GM12878 (cell line): ENCODE results near the gene TEX51. TPM values are rescaled to one million over a fixed set of nuclear protein-coding genes. Genes with fewer than 3 reads are reported as not detected.

Source experiments
- ATAC-seq: fragments of 200-7000 bp; cut with Tn5 transposase; 3 replicates; pipeline ENCODE4 v1.9.1; 2020; ENCODE audit warnings: mild to moderate bottlenecking, moderate library complexity
- BruUV-seq: library from RNA; stranded (reverse); fragments of 400-500 nt; replicated peaks from 2 replicates; lab custom pipeline; 2021; lab: Mats Ljungman, UMichigan
- CTCF ChIA-PET: fragments of 300-600 bp; sonication (Branson Sonifier 250); formaldehyde crosslinking; extraction: SDS; loops from one replicate; lab custom pipeline; 2021; ENCODE audit warnings: inconsistent platforms; lab: Yijun Ruan, JAX
- POLR2A ChIA-PET: fragments of 350-600 bp; formaldehyde crosslinking; extraction: SDS; loops from one replicate; lab custom pipeline; 2021; ENCODE audit warnings: inconsistent platforms; lab: Charles Lee
- RAD21 ChIA-PET: fragments of 300-600 bp; sonication (Branson Sonifier 250); formaldehyde crosslinking; loops from one replicate; lab custom pipeline; 2023; ENCODE audit warnings: antibody characterized with exemption; ENCODE audit not compliant: unreplicated experiment; lab: Charles Lee
- SMC1A ChIA-PET: fragments of 300-600 bp; sonication (Branson Sonifier 250); formaldehyde crosslinking; loops from one replicate; lab custom pipeline; 2023; ENCODE audit not compliant: unreplicated experiment, uncharacterized antibody; lab: Charles Lee
- DNase-seq: peaks from one replicate; pipeline ENCODE4 v3.0.0-alpha.2; 2011; ENCODE audit warnings: low read depth, low spot score
- FAIRE-seq: peaks from 3 replicates; lab custom pipeline; 2011; peaks lifted over from hg19 to GRCh38; lab: Jason Lieb, UNC
- H2AFZ ChIP-seq: 2 replicates; pipeline ENCODE4 v1.6.0; 2011; ENCODE audit warnings: low read depth, low read length, control low read depth; ENCODE audit not compliant: control insufficient read depth
- H3K27ac ChIP-seq: 2 replicates; pipeline ENCODE4 v1.5.1; 2011; ENCODE audit warnings: control low read depth; ENCODE audit not compliant: control insufficient read depth, insufficient read depth
- H3K27me3 ChIP-seq, 2 experiments: replicated peaks in 1 of 2; 2 replicates each; pipeline versions ENCODE4 v1.6.0 to v1.6.1; 2011; ENCODE audit warnings: low read length in 1 of 2; ENCODE audit not compliant: control insufficient read depth in 2 of 2, insufficient read depth in 2 of 2
- H3K36me3 ChIP-seq, 2 experiments: 2 replicates each; pipeline ENCODE4 v1.5.1; 2011; ENCODE audit warnings: low read length in 1 of 2; ENCODE audit not compliant: control insufficient read depth in 2 of 2, insufficient read depth in 2 of 2
- H3K4me1 ChIP-seq: 2 replicates; pipeline ENCODE4 v1.6.1; 2011; ENCODE audit warnings: mild to moderate bottlenecking, low read length, moderate library complexity, mixed read lengths; ENCODE audit not compliant: control insufficient read depth, insufficient read depth
- H3K4me2 ChIP-seq: 2 replicates; pipeline ENCODE4 v1.6.0; 2011; ENCODE audit warnings: control low read depth; ENCODE audit not compliant: control insufficient read depth, insufficient read depth
- H3K4me3 ChIP-seq: fragments of 200-600 bp; sonication (generic); 2 replicates; pipeline ENCODE4 v1.5.1; 2016
- H3K79me2 ChIP-seq: 2 replicates; pipeline ENCODE4 v1.6.0; 2011; ENCODE audit warnings: low read length; ENCODE audit not compliant: control insufficient read depth, insufficient read depth
- H3K9ac ChIP-seq: 2 replicates; pipeline ENCODE4 v1.8.0; 2011; ENCODE audit warnings: low read length, control low read depth, mixed read lengths; ENCODE audit not compliant: control insufficient read depth, insufficient read depth
- H3K9me3 ChIP-seq: replicated peaks from 3 replicates; pipeline ENCODE4 v1.5.1; 2011; ENCODE audit warnings: mild to moderate bottlenecking, low read length; ENCODE audit not compliant: control insufficient read depth, insufficient read depth
- H4K20me1 ChIP-seq: 2 replicates; pipeline ENCODE4 v1.6.0; 2011; ENCODE audit not compliant: control insufficient read depth, insufficient read depth
- BHLHE40 ChIP-seq, 2 experiments: fragments of 450-650 bp in 1 of 2; IDR thresholded peaks; 2 replicates each; pipeline ENCODE4 v1.6.1; 2011 to 2017; ENCODE audit warnings: low read depth in 2 of 2, borderline replicate concordance in 1 of 2, improper control_type of control experiment in 1 of 2, low read length in 1 of 2, mild to moderate bottlenecking in 1 of 2
- IKZF1 ChIP-seq: fragments of 450-650 bp; conservative IDR thresholded peaks from 2 replicates; pipeline ENCODE4 v1.6.1; 2017; ENCODE audit warnings: antibody characterized with exemption, mild to moderate bottlenecking
- KDM1A ChIP-seq: fragments of 200-600 bp; sonication (generic); IDR thresholded peaks from 2 replicates; pipeline ENCODE4 v1.6.1; 2016; ENCODE audit warnings: borderline replicate concordance
- MEF2B ChIP-seq: fragments of 450-650 bp; IDR thresholded peaks from 2 replicates; pipeline ENCODE4 v1.6.1; 2018; ENCODE audit warnings: mild to moderate bottlenecking, moderate library complexity; ENCODE audit not compliant: partially characterized antibody, poor library complexity, severe bottlenecking
- MLLT1 ChIP-seq: fragments of 450-650 bp; IDR thresholded peaks from 2 replicates; pipeline ENCODE4 v1.6.1; 2016; ENCODE audit warnings: mild to moderate bottlenecking
- RAD21 ChIP-seq: IDR thresholded peaks from 2 replicates; pipeline ENCODE4 v1.6.1; 2011; ENCODE audit warnings: mild to moderate bottlenecking, low read depth, low read length, moderate library complexity; ENCODE audit not compliant: insufficient read depth
- SMC3 ChIP-seq: IDR thresholded peaks from 2 replicates; pipeline ENCODE4 v1.6.1; 2011; ENCODE audit warnings: low read length, improper control_type of control experiment, borderline replicate concordance
- YY1 ChIP-seq: IDR thresholded peaks from 2 replicates; pipeline ENCODE4 v1.6.1; 2011; ENCODE audit warnings: low read depth, mild to moderate bottlenecking, low read length
- ZNF622 ChIP-seq: fragments of 450-650 bp; IDR thresholded peaks from 2 replicates; pipeline ENCODE4 v1.6.1; 2017; ENCODE audit warnings: mild to moderate bottlenecking, inconsistent platforms
- WGBS: methylation state at CpG from one replicate; pipeline ENCODE4 v1.1.6; 2016; ENCODE audit warnings: low lambda C conversion rate; ENCODE audit not compliant: insufficient replicate concordance, insufficient coverage; ENCODE audit errors: missing lambda C conversion rate; 5-methylcytosine and 5-hydroxymethylcytosine counted together
- in situ Hi-C: fragments of 300-500 bp; cut with MboI; formaldehyde crosslinking; loops from 9 replicates; pipeline ENCODE4 v1.14.3; 2018; ENCODE audit warnings: mixed read lengths
- intact Hi-C: fragments of 100-400 bp; cut with micrococcal nuclease; formaldehyde crosslinking; loops from one replicate; pipeline ENCODE4 v1.14.2; 2022; ENCODE audit not compliant: unreplicated experiment
- polyA plus RNA-seq, 11 experiments: library from polyadenylated mRNA; depleted of rRNA in 4 of 11; unstranded in 6 of 11; stranded (reverse) in 5 of 11; fragments of >200 nt; fragmentation: Nextera tagmentation in 4 of 11; fragmentation: Illumina TruSeq in 1 of 11; extraction: Ambion mirVana in 4 of 11; extraction: Trizol in 1 of 11; gene quantifications; 1 replicate in 1 of 11; 2 replicates in 10 of 11; pipeline versions ENCODE4 v1.2.1 to v1.2.3, GENCODE V29; 2011 to 2016; ENCODE audit warnings: inconsistent platforms in 2 of 11, missing spikeins in 2 of 11, low read depth in 1 of 11
- total RNA-seq, 4 experiments: library from RNA; depleted of rRNA in 3 of 4; stranded (reverse); fragments of >200 nt in 3 of 4; fragmentation: Illumina TruSeq in 1 of 4; extraction: Trizol in 1 of 4; gene quantifications; 2 replicates each; pipeline versions ENCODE4 v1.2.1 to v1.2.3, GENCODE V29; 2013 to 2021
- TF ChIP-seq, protein P1 (sequence below), 3 experiments: IDR thresholded peaks in 2 of 3; conservative IDR thresholded peaks in 1 of 3; 2 replicates each; pipeline ENCODE4 v1.5.1; 2011; ENCODE audit warnings: low read depth in 3 of 3, low read length in 3 of 3, mild to moderate bottlenecking in 3 of 3, control low read depth in 2 of 3, moderate library complexity in 2 of 3, inconsistent platforms in 1 of 3, mixed read lengths in 1 of 3; ENCODE audit not compliant: control insufficient read depth in 2 of 3, insufficient read depth in 1 of 3; ENCODE audit errors: extremely low read depth in 1 of 3

Gene TEX51
- total and polyA plus RNA-seq, 10 of the 15 experiments (the other 5 are each of a cell fraction or from before 2014, with no cell fraction given), result not detected

GRCh38 chr2:126885751-126886210, 12.9 kb upstream of the TEX51 start (continued):
- no peak for TF ChIP-seq MLLT1

- TF ChIP-seq BHLHE40 (IDR thresholded peaks at IDR 0.05; ENCODE audit: borderline replicate concordance in 1 of 2, low read depth in 2 of 2, low read length in 1 of 2), result peak in 1 of 2 experiments; percentile 26; a peak in 1 of 4 replicates
- TF ChIP-seq YY1, result 0 out of 2 replicates have a peak, but pooled peaks have one; percentile 37
- 0 out of 2 replicates have a peak, but pooled peaks have one; percentile 20 for TF ChIP-seq IKZF1
- 0 out of 2 replicates have a peak, but pooled peaks have one; percentile 15 for TF ChIP-seq RAD21
- TF ChIP-seq, protein P1, sequence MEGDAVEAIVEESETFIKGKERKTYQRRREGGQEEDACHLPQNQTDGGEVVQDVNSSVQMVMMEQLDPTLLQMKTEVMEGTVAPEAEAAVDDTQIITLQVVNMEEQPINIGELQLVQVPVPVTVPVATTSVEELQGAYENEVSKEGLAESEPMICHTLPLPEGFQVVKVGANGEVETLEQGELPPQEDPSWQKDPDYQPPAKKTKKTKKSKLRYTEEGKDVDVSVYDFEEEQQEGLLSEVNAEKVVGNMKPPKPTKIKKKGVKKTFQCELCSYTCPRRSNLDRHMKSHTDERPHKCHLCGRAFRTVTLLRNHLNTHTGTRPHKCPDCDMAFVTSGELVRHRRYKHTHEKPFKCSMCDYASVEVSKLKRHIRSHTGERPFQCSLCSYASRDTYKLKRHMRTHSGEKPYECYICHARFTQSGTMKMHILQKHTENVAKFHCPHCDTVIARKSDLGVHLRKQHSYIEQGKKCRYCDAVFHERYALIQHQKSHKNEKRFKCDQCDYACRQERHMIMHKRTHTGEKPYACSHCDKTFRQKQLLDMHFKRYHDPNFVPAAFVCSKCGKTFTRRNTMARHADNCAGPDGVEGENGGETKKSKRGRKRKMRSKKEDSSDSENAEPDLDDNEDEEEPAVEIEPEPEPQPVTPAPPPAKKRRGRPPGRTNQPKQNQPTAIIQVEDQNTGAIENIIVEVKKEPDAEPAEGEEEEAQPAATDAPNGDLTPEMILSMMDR (IDR thresholded peaks at IDR 0.05 in 2 of 3, conservative IDR thresholded peaks at IDR 0.05 in 1 of 3; ENCODE audit: control insufficient read depth in 2 of 3, extremely low read depth in 1 of 3, insufficient read depth in 1 of 3, low read depth in 3 of 3, low read length in 3 of 3), result peak; percentile 66 to 69 (median 66)
- peak; percentile 27; the same call in 1 of the 2 replicates for TF ChIP-seq SMC3
- TF ChIP-seq MEF2B, result no peak
- no peak for TF ChIP-seq ZNF622
- no peak for TF ChIP-seq KDM1A
- Histone ChIP-seq H3K9me3 (no peaks in the 10 kb centered on the region), H2AFZ (peak overlapping the region; percentile 23; the same call in 1 of the 2 replicates), H3K79me2 (no peaks in the 10 kb centered on the region), H3K9ac (no peak overlapping the region), H3K4me1 (no peaks in the 10 kb centered on the region), H3K27me3 (no peaks in the 10 kb centered on the region; a peak in 1 of 4 replicates), H3K36me3 (no peaks in the 10 kb centered on the region), H3K4me3 (no peak overlapping the region), H3K4me2 (peak overlapping the region; percentile 13; the same call in 1 of the 2 replicates), H4K20me1 (no peaks in the 10 kb centered on the region), H3K27ac (no peak overlapping the region)
- CTCF ChIA-PET, result interaction anchor here (1.0 to 2.2 kb wide), 5 partner anchors 30 to 359 kb away, joined by 3 to 10 read pairs (median 3); no protein-coding TSS in a partner anchor
- DNase-seq (no peak), ATAC-seq (peak; percentile 95), FAIRE-seq (no peak)
- SMC1A ChIA-PET, result no interaction called here
- intact Hi-C loops (loop anchor here (10.0 kb wide), 1 partner anchor 168 kb away; no protein-coding TSS in a partner anchor), in situ Hi-C loops (no loop called here)
- WGBS, result 3% methylated on average over 25 of the region's 40 CpGs
- POLR2A ChIA-PET, result interaction anchor here (0.7 kb wide), 1 partner anchor 92 kb away, joined by 5 read pairs; no protein-coding TSS in a partner anchor
- BruUV-seq, result no TSS peak
- RAD21 ChIA-PET, result interaction anchor here (1.0 to 1.2 kb wide), 2 partner anchors 108 to 358 kb away, joined by 3 to 4 read pairs; no protein-coding TSS in a partner anchor
Observed at GRCh38 chr2:126886211-126886915, 12.3 kb upstream of the TEX51 start.
